H1 (cell line): Measurements from ENCODE around the gene NFIA. TPM values are rescaled to one million over a fixed set of nuclear protein-coding genes. Genes with fewer than 3 reads are reported as not detected.

Source experiments
- ASH2L ChIP-seq: fragments of 200-600, 300-600 bp; sonication (generic); IDR thresholded peaks from one replicate; pipeline ENCODE4 v1.7.1; 2017; ENCODE audit warnings: low read length
- BACH1 ChIP-seq: IDR thresholded peaks from 2 replicates; pipeline ENCODE4 v1.6.1; 2012; ENCODE audit warnings: low read length, improper control_type of control experiment
- BCL11A ChIP-seq, 2 experiments: IDR thresholded peaks; one replicate each; pipeline ENCODE4 v1.6.1; 2011; ENCODE audit warnings: low read depth in 2 of 2, low read length in 2 of 2, mild to moderate bottlenecking in 2 of 2
- BRCA1 ChIP-seq: IDR thresholded peaks from 2 replicates; pipeline ENCODE4 v1.6.1; 2012; ENCODE audit warnings: low read depth, low read length, improper control_type of control experiment
- CEBPB ChIP-seq: IDR thresholded peaks from 2 replicates; pipeline ENCODE4 v1.6.1; 2012; ENCODE audit warnings: low read depth, low read length
- CHD2 ChIP-seq: IDR thresholded peaks from 2 replicates; pipeline ENCODE4 v1.6.1; 2012; ENCODE audit warnings: low read length, improper control_type of control experiment
- CREB1 ChIP-seq: IDR thresholded peaks from 2 replicates; pipeline ENCODE4 v1.6.1; 2012; ENCODE audit warnings: inconsistent platforms
- CTBP2 ChIP-seq: IDR thresholded peaks from 2 replicates; pipeline ENCODE4 v1.7.0; 2011; ENCODE audit warnings: borderline replicate concordance, mild to moderate bottlenecking, moderate library complexity, mixed read lengths, low read length; ENCODE audit not compliant: insufficient read depth, insufficient read length
- GABPA ChIP-seq: IDR thresholded peaks from 2 replicates; pipeline ENCODE4 v1.6.1; 2011; ENCODE audit warnings: mild to moderate bottlenecking, low read length, moderate library complexity, borderline replicate concordance; ENCODE audit not compliant: insufficient read depth
- HDAC2 ChIP-seq, 2 experiments: fragments of 300-600 bp in 1 of 2; sonication (generic) in 1 of 2; IDR thresholded peaks; 2 replicates each; pipeline ENCODE4 v1.6.1; 2011 to 2012; ENCODE audit warnings: low read depth in 2 of 2, low read length in 2 of 2, mild to moderate bottlenecking in 2 of 2, moderate library complexity in 2 of 2, borderline replicate concordance in 1 of 2, inconsistent platforms in 1 of 2
- JUND ChIP-seq: IDR thresholded peaks from 2 replicates; pipeline ENCODE4 v1.6.1; 2011; ENCODE audit warnings: mild to moderate bottlenecking, improper control_type of control experiment, low read length
- KDM4A ChIP-seq: IDR thresholded peaks from one replicate; pipeline ENCODE4 v1.7.1; 2012; ENCODE audit warnings: low read depth, mild to moderate bottlenecking, moderate library complexity, low read length, inconsistent platforms; ENCODE audit not compliant: severe bottlenecking
- NANOG ChIP-seq: IDR thresholded peaks from 2 replicates; pipeline ENCODE4 v1.6.1; 2011; ENCODE audit warnings: low read length, low read depth, mild to moderate bottlenecking, inconsistent platforms; ENCODE audit not compliant: insufficient read depth, poor library complexity, severe bottlenecking
- RAD21 ChIP-seq, 2 experiments: IDR thresholded peaks in 1 of 2; conservative IDR thresholded peaks in 1 of 2; 2 replicates each; pipeline ENCODE4 v1.6.1; 2011; ENCODE audit warnings: low read depth in 2 of 2, low read length in 2 of 2, improper control_type of control experiment in 1 of 2, inconsistent platforms in 1 of 2, mild to moderate bottlenecking in 1 of 2, moderate library complexity in 1 of 2
- RBBP5 ChIP-seq: IDR thresholded peaks from 2 replicates; pipeline ENCODE4 v1.7.1; 2012; ENCODE audit warnings: low read depth, mild to moderate bottlenecking, inconsistent platforms, low read length, moderate library complexity, borderline replicate concordance
- SAP30 ChIP-seq: fragments of 300-600 bp; sonication (generic); IDR thresholded peaks from 2 replicates; pipeline ENCODE4 v1.7.1; 2012; ENCODE audit warnings: low read length, moderate library complexity, mild to moderate bottlenecking, inconsistent platforms; ENCODE audit not compliant: insufficient read depth, insufficient replicate concordance
- SIRT6 ChIP-seq: IDR thresholded peaks from one replicate; pipeline ENCODE4 v1.7.1; 2012; ENCODE audit warnings: low read length, inconsistent platforms
- SP1 ChIP-seq: IDR thresholded peaks from 2 replicates; pipeline ENCODE4 v1.6.1; 2011; ENCODE audit warnings: low read depth, low read length
- SRF ChIP-seq: IDR thresholded peaks from 2 replicates; pipeline ENCODE4 v1.6.1; 2011; ENCODE audit warnings: mild to moderate bottlenecking, low read depth, low read length, moderate library complexity
- TAF7 ChIP-seq: optimal IDR thresholded peaks from 2 replicates; pipeline ENCODE3; 2011; ENCODE audit warnings: low read depth, mild to moderate bottlenecking, inconsistent platforms, low read length, moderate library complexity, borderline replicate concordance
- TEAD4 ChIP-seq: IDR thresholded peaks from 2 replicates; pipeline ENCODE4 v1.6.1; 2012; ENCODE audit warnings: low read depth, low read length, inconsistent platforms, mixed read lengths
- ZNF274 ChIP-seq: IDR thresholded peaks from 2 replicates; pipeline ENCODE4 v1.7.0; 2012; ENCODE audit warnings: low read length, borderline replicate concordance; ENCODE audit errors: extremely low read depth
- polyA plus RNA-seq, 7 experiments: library from polyadenylated mRNA; depleted of rRNA in 3 of 7; stranded (reverse) in 5 of 7; unstranded in 2 of 7; fragments of >200 nt in 5 of 7; fragments of 200-250 nt in 2 of 7; gene quantifications; 1 replicate in 5 of 7; 2 replicates in 1 of 7; 4 replicates in 1 of 7; pipeline versions ENCODE4 v1.2.1 to v1.2.3, GENCODE V29; 2011 to 2013; ENCODE audit warnings: missing spikeins in 2 of 7, mixed read lengths in 2 of 7
- total RNA-seq: library from RNA; stranded (reverse); fragmentation: NEBNext Ultra II Directional; extraction: Animal tissue kit (Norgen Biotek cat#: 25700); gene quantifications from 2 replicates; pipeline ENCODE4 v1.2.1, GENCODE V29; 2021
- TF ChIP-seq, protein P1 (sequence below): IDR thresholded peaks from 2 replicates; pipeline ENCODE4 v1.6.1; 2012; ENCODE audit warnings: low read length, inconsistent platforms
- TF ChIP-seq, protein P2 (sequence below): IDR thresholded peaks from 2 replicates; pipeline ENCODE4 v1.6.1; 2011; ENCODE audit warnings: low read depth, mild to moderate bottlenecking, low read length; ENCODE audit not compliant: insufficient read depth

Gene NFIA
- total and polyA plus RNA-seq, 2 of the 8 experiments (the other 6 are each of a cell fraction or from before 2014, with no cell fraction given): 1.8 to 2.3 TPM

DNA sequence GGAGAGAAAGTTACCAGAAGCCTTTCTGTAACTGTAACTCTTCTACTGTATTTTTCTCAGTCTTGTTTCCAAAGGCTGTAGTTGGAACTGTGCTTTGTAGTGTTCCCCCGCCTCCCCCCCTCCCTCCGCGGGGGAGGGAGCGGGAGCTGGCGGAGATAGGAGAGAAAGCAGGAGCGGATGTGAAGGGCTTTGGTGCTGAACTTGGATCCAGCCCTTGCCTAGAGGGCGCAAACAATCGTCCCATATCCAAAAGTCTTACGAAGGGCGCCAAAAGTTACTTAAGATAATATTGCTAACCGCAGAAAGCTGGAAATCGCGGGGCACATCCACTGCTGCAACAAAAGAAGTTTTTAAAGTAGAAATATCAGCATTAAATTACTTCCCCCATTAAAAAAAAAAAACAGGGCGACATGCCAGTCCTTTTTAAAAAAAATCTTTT, 2.4 kb upstream of the NFIA start (continued):
- TF ChIP-seq TAF7 (peak; percentile 51), ASH2L (peak; percentile 80), ZNF274 (no peak), TEAD4 (no peak), RBBP5 (no peak), BCL11A (IDR thresholded peaks at IDR 0.05; ENCODE audit: low read depth in 2 of 2, low read length in 2 of 2) (no peak), CREB1 (no peak), CEBPB (no peak), BRCA1 (no peak), KDM4A (no peak), CTBP2 (peak; percentile 98), RAD21 (IDR thresholded peaks at IDR 0.05 in 1 of 2, conservative IDR thresholded peaks at IDR 0.05 in 1 of 2; ENCODE audit: low read depth in 2 of 2, low read length in 2 of 2) (peak; percentile 1 to 22; a peak in 3 of 4 replicates), SRF (no peak), CHD2 (no peak), HDAC2 (IDR thresholded peaks at IDR 0.05; ENCODE audit: borderline replicate concordance in 1 of 2, low read depth in 2 of 2, low read length in 2 of 2) (peak in 1 of 2 experiments; percentile 67; a peak in 1 of 4 replicates), NANOG (no peak), SAP30 (no peak), SP1 (peak; percentile 75), SIRT6 (no peak), BACH1 (no peak), JUND (no peak), GABPA (no peak)
- TF ChIP-seq, protein P1, sequence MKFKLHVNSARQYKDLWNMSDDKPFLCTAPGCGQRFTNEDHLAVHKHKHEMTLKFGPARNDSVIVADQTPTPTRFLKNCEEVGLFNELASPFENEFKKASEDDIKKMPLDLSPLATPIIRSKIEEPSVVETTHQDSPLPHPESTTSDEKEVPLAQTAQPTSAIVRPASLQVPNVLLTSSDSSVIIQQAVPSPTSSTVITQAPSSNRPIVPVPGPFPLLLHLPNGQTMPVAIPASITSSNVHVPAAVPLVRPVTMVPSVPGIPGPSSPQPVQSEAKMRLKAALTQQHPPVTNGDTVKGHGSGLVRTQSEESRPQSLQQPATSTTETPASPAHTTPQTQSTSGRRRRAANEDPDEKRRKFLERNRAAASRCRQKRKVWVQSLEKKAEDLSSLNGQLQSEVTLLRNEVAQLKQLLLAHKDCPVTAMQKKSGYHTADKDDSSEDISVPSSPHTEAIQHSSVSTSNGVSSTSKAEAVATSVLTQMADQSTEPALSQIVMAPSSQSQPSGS: no peak
- TF ChIP-seq, protein P2, sequence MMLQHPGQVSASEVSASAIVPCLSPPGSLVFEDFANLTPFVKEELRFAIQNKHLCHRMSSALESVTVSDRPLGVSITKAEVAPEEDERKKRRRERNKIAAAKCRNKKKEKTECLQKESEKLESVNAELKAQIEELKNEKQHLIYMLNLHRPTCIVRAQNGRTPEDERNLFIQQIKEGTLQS: no peak
